Measurements from ENCODE around the gene KIF21A.

DNA sequence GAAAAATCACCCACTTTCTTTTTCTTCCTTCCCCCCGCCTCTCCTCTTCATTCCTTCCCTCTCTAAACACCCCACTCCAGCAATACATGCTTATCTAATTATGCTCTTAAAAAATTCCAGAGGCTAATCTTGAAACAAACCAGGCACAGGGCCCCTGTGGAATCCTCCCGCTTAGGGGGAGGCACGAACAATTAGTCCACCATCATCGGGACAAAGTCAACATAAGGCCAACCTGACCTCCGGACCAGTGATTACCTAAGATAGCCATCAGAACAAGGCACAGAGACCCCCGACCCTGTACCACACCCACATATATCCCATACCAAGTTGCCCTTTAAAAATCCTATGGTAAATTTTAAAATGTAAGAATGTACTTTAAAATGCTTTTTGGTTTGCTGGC is 47.1 kb downstream of the KIF21A start:
- TF ChIP-seq, protein P1, sequence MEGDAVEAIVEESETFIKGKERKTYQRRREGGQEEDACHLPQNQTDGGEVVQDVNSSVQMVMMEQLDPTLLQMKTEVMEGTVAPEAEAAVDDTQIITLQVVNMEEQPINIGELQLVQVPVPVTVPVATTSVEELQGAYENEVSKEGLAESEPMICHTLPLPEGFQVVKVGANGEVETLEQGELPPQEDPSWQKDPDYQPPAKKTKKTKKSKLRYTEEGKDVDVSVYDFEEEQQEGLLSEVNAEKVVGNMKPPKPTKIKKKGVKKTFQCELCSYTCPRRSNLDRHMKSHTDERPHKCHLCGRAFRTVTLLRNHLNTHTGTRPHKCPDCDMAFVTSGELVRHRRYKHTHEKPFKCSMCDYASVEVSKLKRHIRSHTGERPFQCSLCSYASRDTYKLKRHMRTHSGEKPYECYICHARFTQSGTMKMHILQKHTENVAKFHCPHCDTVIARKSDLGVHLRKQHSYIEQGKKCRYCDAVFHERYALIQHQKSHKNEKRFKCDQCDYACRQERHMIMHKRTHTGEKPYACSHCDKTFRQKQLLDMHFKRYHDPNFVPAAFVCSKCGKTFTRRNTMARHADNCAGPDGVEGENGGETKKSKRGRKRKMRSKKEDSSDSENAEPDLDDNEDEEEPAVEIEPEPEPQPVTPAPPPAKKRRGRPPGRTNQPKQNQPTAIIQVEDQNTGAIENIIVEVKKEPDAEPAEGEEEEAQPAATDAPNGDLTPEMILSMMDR (IDR thresholded peaks at IDR 0.05) = no peak
- no peak for TF ChIP-seq POLR2A (IDR thresholded peaks at IDR 0.05)

All from lower leg skin (tissue), 3 donors.